Sigmoid colon (tissue), 4 donors: ENCODE measurements around the gene SLC19A1.

Experiments
- POLR2A ChIP-seq, 2 donors: fragments of 450-650 bp; IDR thresholded peaks; one replicate each; pipeline ENCODE4 v1.6.1; 2016; ENCODE audit warnings: antibody characterized with exemption in 2 of 2, mild to moderate bottlenecking in 2 of 2, moderate library complexity in 2 of 2
- POLR2AphosphoS5 ChIP-seq, 4 donors: sonication (generic); formaldehyde crosslinking; IDR thresholded peaks; one replicate each; pipeline ENCODE4 v1.6.1; 2017; ENCODE audit warnings: antibody characterized with exemption in 4 of 4
- TF ChIP-seq, protein P1 (sequence below), 4 experiments: fragments of 450-650 bp in 3 of 4; fragments of 200-600 bp in 1 of 4; IDR thresholded peaks; one replicate each; pipeline ENCODE4 v1.5.1; 2016 to 2019; ENCODE audit warnings: antibody characterized with exemption in 4 of 4, mild to moderate bottlenecking in 3 of 4, moderate library complexity in 2 of 4

DNA sequence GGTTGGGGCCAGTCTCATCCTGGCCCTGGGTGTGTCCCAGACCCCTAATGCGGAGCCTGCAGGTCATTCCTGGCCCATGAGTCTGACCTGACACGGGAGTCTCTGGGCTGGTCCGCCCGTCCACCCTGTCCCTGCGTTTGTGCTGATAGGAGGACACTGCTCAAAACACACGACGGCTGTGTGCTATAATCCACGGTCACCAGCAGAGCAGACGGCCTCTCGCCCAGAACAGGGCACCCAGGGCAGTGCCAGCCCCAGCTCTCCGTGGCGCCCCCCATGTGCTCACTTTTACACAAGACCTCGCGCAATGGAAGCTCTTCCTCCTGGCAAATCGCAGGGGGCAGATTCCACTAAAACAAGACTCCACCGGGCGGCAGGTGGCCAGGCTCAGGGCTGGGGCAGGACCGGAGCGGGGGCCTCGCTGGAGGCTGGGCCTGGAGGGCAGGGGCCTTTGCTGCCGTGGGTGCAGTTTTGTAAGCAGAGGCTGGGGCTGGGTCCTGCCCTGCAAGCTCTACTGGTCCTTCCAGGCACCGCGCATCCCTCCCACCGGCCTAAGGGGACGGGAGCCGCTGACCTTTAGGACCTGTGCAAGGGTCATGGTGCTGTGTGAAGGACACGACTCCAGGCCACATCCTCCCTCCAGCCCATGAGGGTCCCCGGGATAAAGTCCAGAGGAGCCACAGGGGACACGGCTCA lies 10.6 kb upstream of the SLC19A1 start:
- TF ChIP-seq, protein P1, sequence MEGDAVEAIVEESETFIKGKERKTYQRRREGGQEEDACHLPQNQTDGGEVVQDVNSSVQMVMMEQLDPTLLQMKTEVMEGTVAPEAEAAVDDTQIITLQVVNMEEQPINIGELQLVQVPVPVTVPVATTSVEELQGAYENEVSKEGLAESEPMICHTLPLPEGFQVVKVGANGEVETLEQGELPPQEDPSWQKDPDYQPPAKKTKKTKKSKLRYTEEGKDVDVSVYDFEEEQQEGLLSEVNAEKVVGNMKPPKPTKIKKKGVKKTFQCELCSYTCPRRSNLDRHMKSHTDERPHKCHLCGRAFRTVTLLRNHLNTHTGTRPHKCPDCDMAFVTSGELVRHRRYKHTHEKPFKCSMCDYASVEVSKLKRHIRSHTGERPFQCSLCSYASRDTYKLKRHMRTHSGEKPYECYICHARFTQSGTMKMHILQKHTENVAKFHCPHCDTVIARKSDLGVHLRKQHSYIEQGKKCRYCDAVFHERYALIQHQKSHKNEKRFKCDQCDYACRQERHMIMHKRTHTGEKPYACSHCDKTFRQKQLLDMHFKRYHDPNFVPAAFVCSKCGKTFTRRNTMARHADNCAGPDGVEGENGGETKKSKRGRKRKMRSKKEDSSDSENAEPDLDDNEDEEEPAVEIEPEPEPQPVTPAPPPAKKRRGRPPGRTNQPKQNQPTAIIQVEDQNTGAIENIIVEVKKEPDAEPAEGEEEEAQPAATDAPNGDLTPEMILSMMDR (IDR thresholded peaks at IDR 0.05) = no peak
- TF ChIP-seq POLR2A (IDR thresholded peaks at IDR 0.05) (no peak), POLR2AphosphoS5 (IDR thresholded peaks at IDR 0.05) (no peak)
